Bone marrow (tissue), 2 donors: Measurements from ENCODE around the gene IFITM5.
A peak's percentile ranks its signal among the peaks of the same experiment; 100 is the strongest.
"Not testable (repeated sequence)": the region's sequence is repeated elsewhere in the genome, so short reads cannot be mapped to it uniquely, and the experiment has no call there.

Source experiments
- DNase-seq, 2 donors: peaks; one replicate each; lab custom pipeline; 2025; lab: John Stamatoyannopoulos, UW

IFITM5 gene

GRCh38 chr11:328012-328411 is 28.7 kb upstream of the IFITM5 start:
- no peak for DNase-seq

- DNase-seq, result no peak
These were observed 28.2 kb upstream of the IFITM5 start for GRCh38 chr11:327581-327923.

- peak in 1 of 2 donors; percentile 47 for DNase-seq
These were observed 27.7 kb upstream of the IFITM5 start for GRCh38 chr11:326842-327580.

- no peak for DNase-seq
These were observed 27.2 kb upstream of the IFITM5 start for GRCh38 chr11:326592-326841.

GRCh38 chr11:325796-326591 is 26.7 kb upstream of the IFITM5 start:
- no peak for DNase-seq

GRCh38 chr11:324593-325517 is 25.5 kb upstream of the IFITM5 start:
- DNase-seq, result not testable (repeated sequence)

- no peak for DNase-seq
These were observed 24.8 kb upstream of the IFITM5 start for GRCh38 chr11:324156-324555.

GRCh38 chr11:319888-320273 is 20.6 kb upstream of the IFITM5 start:
- not testable (repeated sequence) for DNase-seq

- not testable (repeated sequence) for DNase-seq
These were observed 20.0 kb upstream of the IFITM5 start for GRCh38 chr11:319121-319887.

- DNase-seq, result not testable (repeated sequence)
These were observed 19.2 kb upstream of the IFITM5 start for GRCh38 chr11:318405-319120.

- DNase-seq, result not testable (repeated sequence)
These were observed 18.5 kb upstream of the IFITM5 start for GRCh38 chr11:317668-318404.

- DNase-seq, result no peak
These were observed 17.6 kb upstream of the IFITM5 start for GRCh38 chr11:316891-317301.

- no peak for DNase-seq
These were observed 16.8 kb upstream of the IFITM5 start for GRCh38 chr11:316031-316701.

GRCh38 chr11:315516-315994 is 16.2 kb upstream of the IFITM5 start:
- no peak for DNase-seq

GRCh38 chr11:315051-315481 is 15.7 kb upstream of the IFITM5 start:
- no peak for DNase-seq

GRCh38 chr11:314554-314875 is 15.2 kb upstream of the IFITM5 start:
- DNase-seq, result not testable (repeated sequence)

- DNase-seq, result peak in 1 of 2 donors; percentile 87
These were observed 14.6 kb upstream of the IFITM5 start, which contains the start of gene IFITM1 for GRCh38 chr11:313787-314553. Gene IFITM1 (plus strand): TSS chr11:314040. CDS start chr11:314171, 131 bp downstream.

GRCh38 chr11:313304-313786 is 14.0 kb upstream of the IFITM5 start:
- no peak for DNase-seq
